HG02571 (cell line): ENCODE data around the gene CCT6B.
"Not testable (repeated sequence)": the region's sequence is repeated elsewhere in the genome, so short reads cannot be mapped to it uniquely, and the experiment has no call there.

Experiments used
- ATAC-seq: cut with Tn5 transposase; IDR thresholded peaks from one replicate; pipeline ENCODE4 v1.9.1; 2021; ENCODE audit warnings: mild to moderate bottlenecking, moderate library complexity; ENCODE audit not compliant: unreplicated experiment

Gene CCT6B, protein sequence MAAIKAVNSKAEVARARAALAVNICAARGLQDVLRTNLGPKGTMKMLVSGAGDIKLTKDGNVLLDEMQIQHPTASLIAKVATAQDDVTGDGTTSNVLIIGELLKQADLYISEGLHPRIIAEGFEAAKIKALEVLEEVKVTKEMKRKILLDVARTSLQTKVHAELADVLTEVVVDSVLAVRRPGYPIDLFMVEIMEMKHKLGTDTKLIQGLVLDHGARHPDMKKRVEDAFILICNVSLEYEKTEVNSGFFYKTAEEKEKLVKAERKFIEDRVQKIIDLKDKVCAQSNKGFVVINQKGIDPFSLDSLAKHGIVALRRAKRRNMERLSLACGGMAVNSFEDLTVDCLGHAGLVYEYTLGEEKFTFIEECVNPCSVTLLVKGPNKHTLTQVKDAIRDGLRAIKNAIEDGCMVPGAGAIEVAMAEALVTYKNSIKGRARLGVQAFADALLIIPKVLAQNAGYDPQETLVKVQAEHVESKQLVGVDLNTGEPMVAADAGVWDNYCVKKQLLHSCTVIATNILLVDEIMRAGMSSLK

DNA sequence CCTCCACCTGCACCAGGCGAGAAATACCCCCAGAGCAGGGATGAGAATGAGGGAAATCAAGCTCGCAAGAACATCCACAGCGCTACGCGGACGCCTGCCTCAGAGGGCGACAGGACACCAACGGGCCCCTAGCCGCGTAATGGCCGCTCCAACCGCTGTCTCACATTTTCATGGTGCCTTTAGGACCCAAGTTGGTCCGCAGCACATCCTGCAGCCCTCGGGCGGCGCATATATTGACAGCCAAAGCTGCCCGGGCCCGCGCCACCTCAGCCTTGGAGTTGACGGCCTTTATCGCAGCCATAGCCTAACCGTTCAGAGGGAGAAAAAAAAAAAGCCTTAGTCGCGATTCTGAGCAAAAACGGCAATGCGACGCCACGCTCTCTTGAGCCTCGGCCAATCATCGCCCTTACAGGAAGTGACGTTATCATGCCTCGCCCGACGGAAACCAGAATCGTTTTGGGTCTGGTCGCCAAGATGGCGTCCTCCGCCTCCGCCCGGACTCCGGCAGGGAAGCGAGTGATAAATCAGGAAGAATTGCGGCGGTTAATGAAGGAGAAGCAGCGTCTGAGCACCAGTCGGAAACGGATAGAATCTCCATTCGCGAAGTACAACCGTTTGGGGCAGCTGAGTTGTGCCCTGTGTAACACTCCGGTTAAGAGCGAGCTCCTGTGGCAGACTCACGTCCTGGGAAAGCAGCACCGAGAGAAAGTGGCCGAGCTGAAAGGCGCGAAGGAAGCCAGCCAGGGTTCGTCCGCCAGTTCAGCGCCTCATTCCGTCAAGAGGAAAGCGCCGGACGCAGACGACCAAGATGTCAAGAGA is at the start of gene CCT6B, which contains the start of gene ZNF830:
TSS of gene CCT6B (minus strand) at position 368 of the 819 bp plus-strand sequence. CDS start at position 301, 67 bp downstream.
TSS of gene ZNF830 (plus strand) at position 448 of the 819 bp plus-strand sequence. CDS start at position 475, 27 bp downstream.
- peak; percentile 86 for ATAC-seq

- no peak for ATAC-seq
Observed at GRCh38 chr17:35010093-35010492, 48.8 kb upstream of the CCT6B start.

DNA sequence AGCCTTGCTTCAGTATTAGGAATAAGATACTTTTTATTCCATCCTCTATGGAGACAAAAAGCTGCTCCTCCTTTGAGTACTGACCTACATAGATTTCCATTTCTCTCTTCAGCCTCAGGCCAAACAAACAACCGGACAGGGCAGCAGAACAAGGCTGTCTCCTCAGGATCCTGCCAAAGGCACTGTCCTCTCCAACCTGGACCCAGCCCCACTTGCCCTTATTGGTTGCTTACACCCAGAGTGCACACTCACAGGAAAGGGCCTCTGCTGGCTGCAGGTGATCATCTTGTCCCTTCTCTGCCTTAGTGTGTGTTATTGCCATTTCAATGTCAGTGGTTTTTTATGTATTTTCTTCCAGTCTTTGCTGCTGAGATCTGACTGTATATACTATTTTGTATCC is 45.7 kb upstream of the CCT6B start:
- ATAC-seq, result no peak

DNA sequence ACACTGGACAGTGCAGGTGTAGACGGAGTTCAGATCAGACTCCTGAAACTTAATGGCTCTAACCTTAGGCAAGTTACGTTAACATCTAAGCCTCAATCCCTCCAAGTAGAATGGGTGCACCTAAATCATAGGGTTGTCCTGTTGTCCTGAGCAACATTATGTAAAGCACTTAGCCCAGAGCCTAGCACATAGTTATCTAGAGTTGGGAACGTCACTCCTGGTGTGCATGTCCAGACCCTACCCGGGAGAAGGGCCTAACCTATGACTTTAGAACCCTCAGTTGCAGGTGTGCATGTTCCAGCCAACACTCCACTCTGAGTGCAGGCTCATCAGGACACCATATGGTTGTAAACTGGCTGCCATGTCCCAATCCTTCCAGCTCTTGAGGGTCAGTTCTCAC is 45.1 kb upstream of the CCT6B start:
- ATAC-seq, result no peak

GRCh38 chr17:35003778-35004177 is 42.5 kb upstream of the CCT6B start:
- no peak for ATAC-seq

GRCh38 chr17:35002876-35003551 is 41.8 kb upstream of the CCT6B start:
- ATAC-seq, result no peak

DNA sequence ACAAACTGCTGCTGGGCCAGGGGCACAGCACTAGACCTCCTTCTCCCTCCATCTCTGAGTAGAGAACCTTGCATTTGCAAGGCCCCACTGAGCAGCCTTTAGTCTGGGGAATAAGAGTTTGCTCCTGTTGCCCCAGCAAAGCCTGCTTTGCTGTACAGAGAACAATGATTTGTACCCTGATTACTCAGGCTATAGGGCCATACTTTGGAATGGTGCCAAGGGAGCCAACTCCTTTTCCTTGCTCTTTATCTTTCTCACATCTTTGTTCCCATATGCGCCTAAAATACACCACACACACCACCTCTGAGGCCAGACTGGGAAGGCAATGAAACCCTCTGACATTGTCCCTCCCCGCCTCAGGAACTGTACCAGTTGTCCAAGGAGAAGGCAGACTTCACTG is 40.3 kb upstream of the CCT6B start:
- no peak for ATAC-seq

DNA sequence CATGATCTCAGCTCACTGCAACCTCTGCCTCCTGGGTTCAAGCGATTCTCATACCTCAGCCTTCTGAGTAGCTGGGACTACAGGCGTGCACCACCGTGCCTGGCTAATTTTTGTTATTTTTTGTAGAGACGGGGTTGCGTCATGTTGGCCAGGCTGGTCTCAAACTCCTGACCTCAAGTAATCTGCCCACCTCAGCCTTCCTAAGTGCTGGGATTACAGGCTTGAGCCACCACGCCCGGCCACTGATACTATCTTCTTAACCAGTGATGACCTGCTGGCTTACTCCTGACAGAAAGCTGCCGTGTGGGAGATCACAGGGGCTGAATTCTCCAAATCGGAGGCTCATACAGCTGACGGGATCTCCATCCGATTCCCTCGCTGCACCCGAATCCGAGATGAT is 39.7 kb upstream of the CCT6B start:
- ATAC-seq, result not testable (repeated sequence)

GRCh38 chr17:34999456-34999855 is 38.2 kb upstream of the CCT6B start:
- no peak for ATAC-seq

DNA sequence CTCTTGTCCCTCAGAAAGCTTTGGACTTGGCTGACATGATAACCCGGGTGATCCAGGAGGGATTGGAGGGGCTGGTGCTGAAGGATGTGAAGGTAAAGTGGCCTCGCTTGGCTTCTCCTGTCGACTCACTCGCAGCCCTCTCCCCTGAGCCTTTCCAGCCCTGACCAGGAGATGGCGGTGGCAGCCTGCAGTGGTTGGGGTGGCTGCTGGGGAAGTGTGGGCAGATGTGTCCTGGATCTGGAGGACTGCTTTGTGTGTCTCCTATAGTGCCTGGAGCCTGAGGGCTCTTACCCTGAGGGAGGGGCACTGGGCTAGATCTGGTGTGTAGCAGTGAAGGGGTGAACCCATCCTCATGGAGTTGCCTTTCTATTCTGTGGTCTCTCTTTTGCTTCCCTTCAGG is 36.9 kb upstream of the CCT6B start:
- ATAC-seq, result no peak

DNA sequence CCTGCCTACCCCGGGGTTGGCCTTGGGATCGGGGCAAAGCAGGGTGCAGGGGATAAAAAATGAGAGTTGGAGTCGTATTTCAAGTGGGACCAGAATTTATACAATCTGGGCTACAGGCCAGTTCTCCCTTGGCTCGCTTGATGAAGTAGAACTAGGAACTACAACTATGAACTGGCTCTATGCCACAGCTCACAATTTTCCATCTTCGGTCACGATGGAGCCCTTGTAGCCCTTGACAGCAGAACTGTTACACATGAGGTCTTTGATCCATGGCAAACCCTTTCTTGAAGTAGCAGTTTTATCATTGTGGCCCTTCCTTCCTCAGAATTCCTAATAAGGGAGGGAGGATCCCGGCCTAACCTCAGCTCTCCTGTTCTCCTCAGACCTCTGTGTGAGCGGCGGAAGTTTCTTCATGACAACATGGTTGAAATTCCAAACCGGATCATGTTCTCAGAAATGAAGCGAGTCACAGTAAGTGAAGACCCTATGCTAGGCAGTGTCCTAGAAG is 36.1 kb upstream of the CCT6B start:
- no peak for ATAC-seq

DNA sequence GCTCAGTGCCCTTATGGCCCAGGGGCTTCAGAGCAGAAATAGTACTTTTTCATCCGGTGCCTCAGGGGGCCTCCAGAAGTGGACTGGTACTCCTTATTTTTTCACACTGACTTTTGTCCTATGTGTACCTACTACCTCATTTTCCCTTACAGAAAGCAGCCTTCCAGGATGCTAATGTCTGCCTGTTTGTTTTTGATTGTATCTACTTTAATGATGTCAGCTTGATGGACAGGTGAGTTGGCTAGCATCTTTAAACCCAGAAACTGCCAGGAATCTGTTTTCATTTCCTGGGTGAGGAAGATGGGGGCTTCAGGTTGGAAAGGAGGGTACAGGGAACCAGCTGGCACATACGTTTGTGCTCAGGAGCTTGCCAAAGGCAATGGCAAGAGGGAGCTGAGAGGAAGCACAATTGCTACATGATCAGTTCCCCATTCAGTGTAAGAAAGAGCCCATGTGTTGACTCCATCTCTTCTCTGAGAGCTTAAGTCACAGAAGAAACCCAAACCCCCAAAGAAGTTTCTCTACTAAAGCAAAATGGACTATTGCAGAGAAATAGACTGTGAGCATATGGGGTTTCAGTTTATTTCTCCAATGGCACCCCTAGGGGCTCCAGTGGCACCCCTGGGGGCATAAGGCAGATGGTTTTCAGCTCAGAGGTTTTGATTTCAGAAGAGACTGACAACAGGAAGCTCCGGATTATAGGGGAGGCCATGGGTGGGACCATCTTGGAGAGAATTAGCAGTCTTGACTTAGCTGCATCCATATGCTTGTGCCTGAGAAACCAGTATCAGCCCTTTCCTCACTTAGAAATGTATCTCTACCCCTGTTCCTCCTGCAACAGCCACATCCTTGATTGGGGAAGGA is 35.4 kb upstream of the CCT6B start:
- no peak for ATAC-seq

DNA sequence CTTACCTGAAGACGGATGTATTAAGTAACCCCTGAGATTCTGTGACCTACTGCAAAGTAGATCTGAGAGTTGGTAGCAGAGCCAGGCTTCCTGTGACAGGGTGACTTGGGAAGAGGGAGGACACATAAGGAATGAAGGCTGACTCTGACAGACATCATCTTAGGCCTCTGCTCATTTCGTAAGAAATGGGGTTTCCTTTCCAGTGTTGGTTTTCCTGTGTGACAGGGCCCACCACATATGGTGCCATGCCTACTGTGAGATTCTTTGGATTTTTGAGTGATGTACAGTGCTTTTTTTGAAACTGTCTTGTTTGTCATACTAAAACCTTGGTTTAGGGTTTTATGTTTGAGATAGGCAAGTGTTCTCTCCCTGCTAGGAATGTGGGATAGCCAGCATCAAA is 31.8 kb upstream of the CCT6B start:
- ATAC-seq, result no peak

GRCh38 chr17:34991606-34992005 is 30.3 kb upstream of the CCT6B start:
- ATAC-seq, result no peak

DNA sequence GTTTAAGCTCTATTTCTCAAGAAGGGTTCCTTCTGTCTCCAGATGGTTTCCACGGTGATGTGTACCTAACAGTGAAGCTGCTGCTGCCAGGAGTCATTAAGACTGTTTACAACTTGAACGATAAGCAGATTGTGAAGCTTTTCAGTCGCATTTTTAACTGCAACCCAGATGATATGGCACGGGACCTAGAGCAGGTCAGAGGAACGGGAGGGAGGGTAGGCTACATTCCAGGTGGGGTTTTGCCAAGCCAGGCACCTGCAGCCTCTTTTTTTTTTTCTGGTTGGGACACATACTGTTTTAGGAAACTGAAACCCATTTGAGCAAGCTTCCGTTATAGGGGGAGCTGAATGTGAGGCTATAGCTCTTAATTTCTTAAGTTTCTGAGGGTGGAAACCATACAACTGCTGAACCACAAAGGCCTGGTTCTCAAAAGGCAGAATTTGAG is 29.7 kb upstream of the CCT6B start:
- no peak for ATAC-seq

GRCh38 chr17:34989473-34989872 is 28.2 kb upstream of the CCT6B start:
- ATAC-seq, result no peak

- ATAC-seq, result no peak
Observed at GRCh38 chr17:34988644-34989043, 27.4 kb upstream of the CCT6B start.

- no peak for ATAC-seq
Observed at GRCh38 chr17:34987232-34987631, 26.0 kb upstream of the CCT6B start.

- ATAC-seq, result no peak
Observed at GRCh38 chr17:34981538-34982241, 20.4 kb upstream of the CCT6B start.
